H9 (cell line): ENCODE results near the gene TRMT112. TPM values are rescaled to one million over a fixed set of nuclear protein-coding genes. Genes with fewer than 3 reads are reported as not detected.

ENCODE experiments used
- DNase-seq: peaks from one replicate; pipeline ENCODE4 v3.0.0-alpha.2; 2017
- H2AFZ ChIP-seq: one replicate; pipeline ENCODE4 v1.6.1; 2013; ENCODE audit warnings: mild to moderate bottlenecking, low read length, control low read depth, moderate library complexity
- H2AK5ac ChIP-seq: 2 replicates; pipeline ENCODE4 v1.6.1; 2013; ENCODE audit warnings: low read length, control low read depth, mixed read lengths; ENCODE audit not compliant: insufficient read length
- H2BK120ac ChIP-seq: one replicate; pipeline ENCODE4 v1.6.1; 2013; ENCODE audit warnings: low read depth, mild to moderate bottlenecking, low read length, control low read depth, inconsistent platforms; ENCODE audit not compliant: poor library complexity, severe bottlenecking
- H2BK12ac ChIP-seq: 2 replicates; pipeline ENCODE4 v1.6.1; 2013; ENCODE audit warnings: low read length, control low read depth, mixed read lengths, low read depth; ENCODE audit not compliant: insufficient read length
- H2BK15ac ChIP-seq: 2 replicates; pipeline ENCODE4 v1.6.1; 2013; ENCODE audit warnings: low read depth, low read length, control low read depth
- H2BK20ac ChIP-seq: one replicate; pipeline ENCODE4 v1.6.1; 2013; ENCODE audit warnings: low read depth, mild to moderate bottlenecking, low read length, control low read depth, inconsistent platforms; ENCODE audit not compliant: poor library complexity, severe bottlenecking
- H2BK5ac ChIP-seq: 2 replicates; pipeline ENCODE4 v1.6.1; 2013; ENCODE audit warnings: low read length, control low read depth, mixed read lengths; ENCODE audit not compliant: insufficient read length
- H3K14ac ChIP-seq: 2 replicates; pipeline ENCODE4 v1.6.1; 2013; ENCODE audit warnings: low read length, control low read depth; ENCODE audit not compliant: insufficient read depth
- H3K18ac ChIP-seq: 2 replicates; pipeline ENCODE4 v1.6.1; 2013; ENCODE audit warnings: low read depth, mild to moderate bottlenecking, mixed read lengths, low read length, control low read depth; ENCODE audit not compliant: insufficient read length
- H3K23ac ChIP-seq: 2 replicates; pipeline ENCODE4 v1.6.1; 2013; ENCODE audit warnings: low read length, control low read depth, mixed read lengths, low read depth; ENCODE audit not compliant: insufficient read length
- H3K23me2 ChIP-seq: 2 replicates; pipeline ENCODE4 v1.6.1; 2013; ENCODE audit warnings: low read depth, mild to moderate bottlenecking, mixed read lengths, low read length, control low read depth; ENCODE audit not compliant: insufficient read length, poor library complexity, severe bottlenecking
- H3K27ac ChIP-seq: 2 replicates; pipeline ENCODE4 v1.5.1; 2013; ENCODE audit warnings: low read length, control low read depth, mixed read lengths, low read depth; ENCODE audit not compliant: insufficient read length
- H3K27me3 ChIP-seq: 2 replicates; pipeline ENCODE4 v1.6.1; 2013; ENCODE audit warnings: low read length, control low read depth, inconsistent platforms; ENCODE audit not compliant: insufficient read depth
- H3K4ac ChIP-seq: 2 replicates; pipeline ENCODE4 v1.6.1; 2013; ENCODE audit warnings: low read depth, mild to moderate bottlenecking, control low read depth, inconsistent platforms, low read length, moderate library complexity
- H3K4me1 ChIP-seq: 2 replicates; pipeline ENCODE4 v1.6.1; 2013; ENCODE audit warnings: low read length, control low read depth, inconsistent platforms; ENCODE audit not compliant: insufficient read depth
- H3K4me2 ChIP-seq: 2 replicates; pipeline ENCODE4 v1.6.1; 2013; ENCODE audit warnings: low read length, control low read depth, mixed read lengths; ENCODE audit not compliant: insufficient read length, insufficient read depth
- H3K56ac ChIP-seq: 2 replicates; pipeline ENCODE4 v1.6.1; 2013; ENCODE audit warnings: low read depth, mild to moderate bottlenecking, mixed read lengths, low read length, control low read depth; ENCODE audit not compliant: insufficient read length
- H3K79me1 ChIP-seq: 2 replicates; pipeline ENCODE4 v1.6.1; 2013; ENCODE audit warnings: low read depth, mild to moderate bottlenecking, moderate library complexity, low read length, control low read depth, inconsistent platforms; ENCODE audit not compliant: insufficient read depth, poor library complexity, severe bottlenecking
- H3K79me2 ChIP-seq: 2 replicates; pipeline ENCODE4 v1.6.1; 2013; ENCODE audit warnings: low read length, control low read depth, inconsistent platforms; ENCODE audit not compliant: insufficient read depth
- H3K9ac ChIP-seq: 2 replicates; pipeline ENCODE4 v1.6.1; 2013; ENCODE audit warnings: low read length, control low read depth, mixed read lengths; ENCODE audit not compliant: insufficient read length; ENCODE audit errors: extremely low read depth
- H3K9me3 ChIP-seq: one replicate; pipeline ENCODE4 v1.6.1; 2013; ENCODE audit warnings: low read depth, low read length, inconsistent platforms; ENCODE audit not compliant: control insufficient read depth
- H3T11ph ChIP-seq: one replicate; pipeline ENCODE4 v1.6.1; 2013; ENCODE audit warnings: mild to moderate bottlenecking, low read length, control low read depth, inconsistent platforms
- H4K20me1 ChIP-seq: one replicate; pipeline ENCODE4 v1.6.1; 2013; ENCODE audit not compliant: control insufficient read depth, insufficient read length, insufficient read depth
- H4K5ac ChIP-seq: 2 replicates; pipeline ENCODE4 v1.6.1; 2013; ENCODE audit warnings: low read depth, mild to moderate bottlenecking, mixed read lengths, low read length, control low read depth; ENCODE audit not compliant: insufficient read length
- H4K8ac ChIP-seq: replicated peaks from 2 replicates; pipeline ENCODE4 v1.6.1; 2013; ENCODE audit warnings: low read length, control low read depth, mixed read lengths, low read depth; ENCODE audit not compliant: insufficient read length
- H4K91ac ChIP-seq: 2 replicates; pipeline ENCODE4 v1.6.1; 2013; ENCODE audit warnings: low read depth, mild to moderate bottlenecking, moderate library complexity, mixed read lengths, low read length, control low read depth; ENCODE audit not compliant: insufficient read length
- H3K27ac Mint-ChIP-seq, 3 experiments: 2 replicates in 2 of 3; 3 replicates in 1 of 3; pipeline ENCODE4 v1.8.0; 2020 to 2021; ENCODE audit warnings: mixed read lengths in 3 of 3, mild to moderate bottlenecking in 1 of 3, moderate library complexity in 1 of 3
- H3K27me3 Mint-ChIP-seq: 2 replicates; pipeline ENCODE4 v1.8.0; 2021; ENCODE audit warnings: low read depth, mild to moderate bottlenecking, moderate library complexity, mixed read lengths
- H3K36me3 Mint-ChIP-seq, 3 experiments: 2 replicates in 2 of 3; 3 replicates in 1 of 3; pipeline ENCODE4 v1.8.0; 2020 to 2021; ENCODE audit warnings: low read depth in 3 of 3, mixed read lengths in 3 of 3; ENCODE audit not compliant: insufficient read depth in 1 of 3
- H3K4me1 Mint-ChIP-seq, 2 experiments: 2 replicates each; pipeline ENCODE4 v1.8.0; 2020; ENCODE audit warnings: mixed read lengths in 2 of 2
- H3K4me3 Mint-ChIP-seq, 2 experiments: 2 replicates in 1 of 2; 3 replicates in 1 of 2; pipeline ENCODE4 v1.8.0; 2020 to 2021; ENCODE audit warnings: mild to moderate bottlenecking in 2 of 2, mixed read lengths in 2 of 2, moderate library complexity in 1 of 2
- H3K9me3 Mint-ChIP-seq, 2 experiments: 2 replicates in 1 of 2; 3 replicates in 1 of 2; pipeline ENCODE4 v1.8.0; 2020; ENCODE audit warnings: mild to moderate bottlenecking in 2 of 2, mixed read lengths in 2 of 2, moderate library complexity in 1 of 2
- WGBS: extraction: QIAGEN DNeasy Blood & Tissue Kit; methylation state at CpG from one replicate; pipeline ENCODE4 v1.1.7; 2013; ENCODE audit warnings: missing lambda C conversion rate, low lambda C conversion rate, mixed read lengths; ENCODE audit not compliant: insufficient read length; ENCODE audit errors: extremely low coverage; 5-methylcytosine and 5-hydroxymethylcytosine counted together
- total RNA-seq: library from RNA; stranded (reverse); gene quantifications from 2 replicates; pipeline ENCODE4 v1.2.1, GENCODE V29; 2021
- TF ChIP-seq, protein P1 (sequence below): fragments of 200-600 bp; sonication (generic); conservative IDR thresholded peaks from 3 replicates; pipeline ENCODE4 v1.8.0; 2021; ENCODE audit warnings: antibody characterized with exemption, mild to moderate bottlenecking

The TRMT112 gene
- total RNA-seq, 1 experiment from 2014 or later, result 315 TPM

DNA sequence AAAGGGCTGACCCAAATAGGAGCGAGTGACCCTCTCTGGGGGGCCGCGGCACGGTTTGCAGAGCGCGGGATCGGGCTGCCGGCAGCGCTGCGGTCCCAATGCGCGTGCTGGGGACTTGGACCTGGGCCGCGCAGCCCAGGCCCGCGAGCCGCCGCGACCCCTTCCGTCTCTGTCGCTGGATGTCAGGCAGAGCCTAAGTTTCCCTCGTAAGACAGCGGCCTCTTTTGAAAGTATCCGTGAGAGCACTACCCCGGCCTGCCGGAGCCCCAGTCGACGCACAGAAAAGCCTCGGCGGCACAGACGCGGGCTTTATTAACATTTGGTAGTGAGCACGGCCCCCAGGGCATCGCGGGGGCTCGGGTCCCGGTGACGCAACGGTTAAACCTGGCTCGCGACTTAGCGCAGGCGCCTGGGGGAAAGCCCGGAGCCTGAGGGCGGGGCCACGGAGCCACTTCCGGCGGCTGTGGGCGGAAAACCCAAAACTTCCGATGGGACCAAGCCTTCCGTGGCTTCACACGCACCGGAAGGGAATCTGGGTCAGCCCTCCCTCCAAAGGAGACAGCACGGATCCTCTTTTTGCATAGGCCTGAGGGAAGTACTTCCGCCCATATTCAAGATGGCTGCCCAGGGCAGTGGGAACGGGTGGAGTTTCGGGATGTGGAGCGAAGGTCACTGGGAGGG, 47.7 kb downstream of the TRMT112 start:
- Histone ChIP-seq H3K18ac (peak overlapping the region; percentile 68), H4K20me1 (peaks cover 2% of the 10 kb centered on the region), H3K23me2 (peaks cover 15% of the 10 kb centered on the region), H3K14ac (peak overlapping the region; percentile 32), H4K5ac (no peak overlapping the region), H3K4ac (no peak overlapping the region; the same call in 1 of the 2 replicates), H2BK12ac (no peak overlapping the region), H3K56ac (no peak overlapping the region), H3K4me2 (peak overlapping the region; percentile 59), H2BK5ac (no peak overlapping the region), H2BK120ac (peak overlapping the region; percentile 24), H3K27ac (peak overlapping the region; percentile 33), H4K91ac (no peak overlapping the region), H3K79me1 (no peaks in the 10 kb centered on the region), H2BK20ac (no peak overlapping the region), H3K27me3 (no peaks in the 10 kb centered on the region), H3K4me1 (no peaks in the 10 kb centered on the region), H4K8ac (no peak overlapping the region), H2AK5ac (no peak overlapping the region), H2AFZ (no peak overlapping the region), H3T11ph (no peak overlapping the region), H3K79me2 (no peaks in the 10 kb centered on the region), H3K9me3 (no peaks in the 10 kb centered on the region), H3K9ac (peak overlapping the region; percentile 68), H2BK15ac (no peak overlapping the region), H3K23ac (no peak overlapping the region)
- H3K9me3 Mint-ChIP-seq, result no peaks in the 10 kb centered on the region
- peaks cover 21 to 26% of the 10 kb centered on the region in 2 experiments for H3K4me1 Mint-ChIP-seq
- peaks cover 11 to 31% (median 23%) of the 10 kb centered on the region in 3 experiments; a peak in 6 of 7 replicates for H3K36me3 Mint-ChIP-seq
- H3K27me3 Mint-ChIP-seq, result no peaks in the 10 kb centered on the region; the same call in none of the 2 replicates
- TF ChIP-seq, protein P1, sequence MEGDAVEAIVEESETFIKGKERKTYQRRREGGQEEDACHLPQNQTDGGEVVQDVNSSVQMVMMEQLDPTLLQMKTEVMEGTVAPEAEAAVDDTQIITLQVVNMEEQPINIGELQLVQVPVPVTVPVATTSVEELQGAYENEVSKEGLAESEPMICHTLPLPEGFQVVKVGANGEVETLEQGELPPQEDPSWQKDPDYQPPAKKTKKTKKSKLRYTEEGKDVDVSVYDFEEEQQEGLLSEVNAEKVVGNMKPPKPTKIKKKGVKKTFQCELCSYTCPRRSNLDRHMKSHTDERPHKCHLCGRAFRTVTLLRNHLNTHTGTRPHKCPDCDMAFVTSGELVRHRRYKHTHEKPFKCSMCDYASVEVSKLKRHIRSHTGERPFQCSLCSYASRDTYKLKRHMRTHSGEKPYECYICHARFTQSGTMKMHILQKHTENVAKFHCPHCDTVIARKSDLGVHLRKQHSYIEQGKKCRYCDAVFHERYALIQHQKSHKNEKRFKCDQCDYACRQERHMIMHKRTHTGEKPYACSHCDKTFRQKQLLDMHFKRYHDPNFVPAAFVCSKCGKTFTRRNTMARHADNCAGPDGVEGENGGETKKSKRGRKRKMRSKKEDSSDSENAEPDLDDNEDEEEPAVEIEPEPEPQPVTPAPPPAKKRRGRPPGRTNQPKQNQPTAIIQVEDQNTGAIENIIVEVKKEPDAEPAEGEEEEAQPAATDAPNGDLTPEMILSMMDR, result peak; percentile 18; the same call in 1 of the 3 replicates
- no CpG with 5 or more reads among the region's 58 CpGs for WGBS
- H3K4me3 Mint-ChIP-seq, result peak overlapping the region; percentile 97 to 99
- DNase-seq, result peak; percentile 99
- peak overlapping the region; percentile 99 to 100 (median 100) for H3K27ac Mint-ChIP-seq
